Lower lobe of right lung (tissue), 2 donors: Measurements from ENCODE around the gene C9orf72. TPM values are rescaled to one million over a fixed set of nuclear protein-coding genes. Genes with fewer than 3 reads are reported as not detected.
A peak's percentile ranks its signal among the peaks of the same experiment; 100 is the strongest.

Experiments
- ATAC-seq, 2 donors: fragments of 200-7000 bp; cut with Tn5 transposase; one replicate each; pipeline ENCODE4 v1.9.1; 2020 to 2022; ENCODE audit warnings: mild to moderate bottlenecking in 2 of 2, moderate library complexity in 2 of 2
- DNase-seq: peaks from one replicate; pipeline ENCODE4 v3.0.0-alpha.2; 2020
- H3K27ac ChIP-seq: fragments of 200-600 bp; one replicate; pipeline ENCODE4 v1.8.0; 2022
- H3K27me3 ChIP-seq: fragments of 200-600 bp; one replicate; pipeline ENCODE4 v1.8.0; 2022; ENCODE audit warnings: low read depth
- H3K36me3 ChIP-seq: fragments of 200-600 bp; one replicate; pipeline ENCODE4 v1.8.0; 2022; ENCODE audit warnings: mild to moderate bottlenecking
- H3K4me1 ChIP-seq: fragments of 200-600 bp; one replicate; pipeline ENCODE4 v1.8.0; 2022
- H3K4me3 ChIP-seq: fragments of 200-600 bp; one replicate; pipeline ENCODE4 v1.8.0; 2022; ENCODE audit warnings: mild to moderate bottlenecking
- H3K9me3 ChIP-seq: fragments of 200-600 bp; one replicate; pipeline ENCODE4 v1.8.0; 2022
- intact Hi-C: fragments of 100-400 bp; cut with DNase I; formaldehyde crosslinking; loops from one replicate; pipeline ENCODE4 v1.11.0; 2022
- total RNA-seq: library from RNA; stranded (reverse); fragmentation: NEBNext Ultra II Directional; extraction: Animal tissue kit (Norgen Biotek cat#: 25700); gene quantifications from one replicate; pipeline ENCODE4 v1.2.1, GENCODE V29; 2021
- TF ChIP-seq, protein P1 (sequence below): fragments of 200-600 bp; IDR thresholded peaks from one replicate; pipeline ENCODE4 v1.8.0; 2022; ENCODE audit warnings: antibody characterized with exemption, mild to moderate bottlenecking
- donor health status: DM: no; HTN: yes; CAD: no; lungs with severe emphysema.

C9orf72 gene
- total RNA-seq, 1 donor from 2014 or later: 28.9 TPM

DNA sequence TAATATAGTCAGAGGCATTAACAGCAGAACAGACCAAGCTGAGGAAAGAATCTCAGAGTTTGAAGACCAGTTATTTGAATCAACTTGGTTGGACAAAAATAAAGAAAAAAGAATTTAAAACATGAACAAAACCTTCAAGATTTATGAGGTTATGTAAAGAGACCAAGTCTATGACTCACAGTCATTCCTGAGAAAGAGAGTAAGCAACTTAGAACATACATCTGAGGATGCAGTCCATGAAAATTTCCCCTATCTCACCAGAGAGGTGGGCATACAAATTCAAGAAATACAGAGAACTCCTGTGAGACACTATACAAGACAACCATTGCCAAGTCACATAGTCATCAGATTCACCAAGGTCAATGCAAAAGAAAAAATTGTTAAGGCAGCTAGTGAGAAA lies 17.4 kb upstream of the C9orf72 start:
- ATAC-seq (no peak), DNase-seq (no peak)
- Histone ChIP-seq H3K4me3 (no peak overlapping the region), H3K27ac (no peak overlapping the region), H3K36me3 (no peaks in the 10 kb centered on the region), H3K9me3 (no peaks in the 10 kb centered on the region), H3K27me3 (no peaks in the 10 kb centered on the region), H3K4me1 (no peaks in the 10 kb centered on the region)
- TF ChIP-seq, protein P1, sequence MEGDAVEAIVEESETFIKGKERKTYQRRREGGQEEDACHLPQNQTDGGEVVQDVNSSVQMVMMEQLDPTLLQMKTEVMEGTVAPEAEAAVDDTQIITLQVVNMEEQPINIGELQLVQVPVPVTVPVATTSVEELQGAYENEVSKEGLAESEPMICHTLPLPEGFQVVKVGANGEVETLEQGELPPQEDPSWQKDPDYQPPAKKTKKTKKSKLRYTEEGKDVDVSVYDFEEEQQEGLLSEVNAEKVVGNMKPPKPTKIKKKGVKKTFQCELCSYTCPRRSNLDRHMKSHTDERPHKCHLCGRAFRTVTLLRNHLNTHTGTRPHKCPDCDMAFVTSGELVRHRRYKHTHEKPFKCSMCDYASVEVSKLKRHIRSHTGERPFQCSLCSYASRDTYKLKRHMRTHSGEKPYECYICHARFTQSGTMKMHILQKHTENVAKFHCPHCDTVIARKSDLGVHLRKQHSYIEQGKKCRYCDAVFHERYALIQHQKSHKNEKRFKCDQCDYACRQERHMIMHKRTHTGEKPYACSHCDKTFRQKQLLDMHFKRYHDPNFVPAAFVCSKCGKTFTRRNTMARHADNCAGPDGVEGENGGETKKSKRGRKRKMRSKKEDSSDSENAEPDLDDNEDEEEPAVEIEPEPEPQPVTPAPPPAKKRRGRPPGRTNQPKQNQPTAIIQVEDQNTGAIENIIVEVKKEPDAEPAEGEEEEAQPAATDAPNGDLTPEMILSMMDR: no peak
- intact Hi-C loops: no loop called here

DNA sequence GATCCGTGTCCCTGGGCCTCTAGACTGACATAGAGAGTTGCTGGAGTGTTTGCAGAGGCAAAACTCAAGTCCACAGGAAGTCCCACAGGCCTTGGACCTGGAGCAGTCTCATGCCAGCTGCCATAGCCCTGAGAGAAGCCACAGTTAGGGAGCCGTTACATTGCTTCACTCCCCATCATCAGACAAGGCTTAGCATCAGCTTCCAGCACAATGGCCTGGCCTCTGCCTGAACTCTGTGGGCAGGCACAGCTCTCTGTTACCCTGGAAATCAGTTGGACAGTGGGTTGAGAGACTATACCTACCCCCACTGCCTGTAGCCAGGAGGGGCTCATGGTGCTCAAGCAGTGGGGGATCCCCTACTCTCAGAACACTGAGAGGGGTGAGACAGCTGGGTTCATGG lies 16.2 kb upstream of the C9orf72 start:
- Histone ChIP-seq H3K36me3 (no peaks in the 10 kb centered on the region), H3K27ac (no peak overlapping the region), H3K4me1 (no peaks in the 10 kb centered on the region), H3K9me3 (no peaks in the 10 kb centered on the region), H3K4me3 (no peak overlapping the region), H3K27me3 (no peaks in the 10 kb centered on the region)
- intact Hi-C loops: no loop called here
- TF ChIP-seq, protein P1: no peak
- DNase-seq (no peak), ATAC-seq (peak in 1 of 2 donors; percentile 39)

DNA sequence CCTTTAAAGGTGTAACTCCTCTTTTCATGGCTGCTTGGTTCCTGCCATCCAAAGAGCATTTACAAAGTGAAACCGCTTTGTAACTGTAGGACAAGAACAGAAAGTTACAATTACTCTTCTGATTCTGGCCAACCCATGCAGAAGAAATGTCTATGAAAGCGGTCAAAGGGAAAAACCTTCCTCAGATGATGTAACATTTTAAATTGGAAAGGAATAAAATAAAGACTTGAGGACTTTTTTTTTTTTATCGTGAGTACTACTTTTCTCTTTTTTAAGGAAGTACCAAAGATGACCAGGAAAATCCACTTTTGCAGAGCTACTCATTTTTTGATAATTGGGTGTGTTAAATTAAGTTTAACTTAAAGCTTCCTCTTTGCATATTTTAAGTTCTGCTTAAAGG lies 13.0 kb upstream of the C9orf72 start:
- TF ChIP-seq, protein P1: no peak

DNA sequence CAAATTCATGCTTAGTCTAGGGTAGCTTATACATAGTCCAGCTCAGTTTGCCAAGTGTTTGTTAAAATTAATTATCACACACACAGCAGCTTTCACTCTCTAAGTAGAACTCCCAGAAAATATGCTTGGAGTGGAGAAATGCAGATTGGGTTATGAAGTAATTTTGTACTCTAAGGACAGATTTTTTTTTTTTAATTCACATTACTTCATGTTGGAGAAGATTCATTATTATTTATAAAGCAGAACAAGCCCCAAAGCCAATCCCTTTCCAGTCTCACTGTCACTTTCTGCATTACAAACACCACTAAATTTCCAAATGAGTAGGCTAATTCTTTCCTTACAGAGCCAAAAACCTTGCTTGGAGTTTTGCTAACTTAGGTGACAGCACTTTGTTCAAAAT lies 11.7 kb upstream of the C9orf72 start:
- ATAC-seq (no peak), DNase-seq (no peak)
- Histone ChIP-seq H3K9me3 (no peaks in the 10 kb centered on the region), H3K4me1 (no peaks in the 10 kb centered on the region), H3K27ac (no peak overlapping the region), H3K27me3 (no peaks in the 10 kb centered on the region), H3K4me3 (no peak overlapping the region), H3K36me3 (no peaks in the 10 kb centered on the region)
- intact Hi-C loops: no loop called here
- TF ChIP-seq, protein P1: no peak

More for the DNA sequence above, 13.0 kb upstream of the C9orf72 start:
- H3K27ac ChIP-seq: no peak overlapping the region
- H3K4me1 ChIP-seq: no peaks in the 10 kb centered on the region
- DNase-seq: no peak
- intact Hi-C loops: no loop called here
- ATAC-seq: no peak
- no peaks in the 10 kb centered on the region for H3K9me3 ChIP-seq
- no peaks in the 10 kb centered on the region for H3K36me3 ChIP-seq
- no peaks in the 10 kb centered on the region for H3K27me3 ChIP-seq
- peak overlapping the region; percentile 4 for H3K4me3 ChIP-seq

DNA sequence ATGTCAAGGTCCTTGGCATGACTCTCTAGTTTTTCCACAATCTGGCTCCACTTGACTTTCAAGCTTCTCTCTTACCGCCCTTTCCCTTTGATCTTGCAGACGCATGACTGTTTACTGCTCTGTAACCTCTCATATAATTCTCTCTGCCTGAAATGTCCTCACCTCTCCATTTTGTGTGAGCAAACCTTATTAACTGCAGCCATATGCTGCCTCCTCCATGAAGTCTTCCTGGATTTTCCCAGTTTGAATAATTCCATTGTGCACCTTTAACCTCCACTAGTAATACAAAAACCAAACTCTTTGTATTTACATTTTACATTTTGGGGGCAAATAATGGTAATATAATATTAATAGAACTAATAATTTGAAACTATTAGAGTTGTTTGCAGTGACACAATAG lies 9.5 kb upstream of the C9orf72 start:
- ATAC-seq: no peak
- Histone ChIP-seq H3K4me3 (no peak overlapping the region), H3K9me3 (peaks cover 6% of the 10 kb centered on the region), H3K36me3 (no peaks in the 10 kb centered on the region), H3K4me1 (no peaks in the 10 kb centered on the region), H3K27ac (no peak overlapping the region), H3K27me3 (no peaks in the 10 kb centered on the region)
- no peak for DNase-seq
- intact Hi-C loops: no loop called here
- TF ChIP-seq, protein P1: no peak

DNA sequence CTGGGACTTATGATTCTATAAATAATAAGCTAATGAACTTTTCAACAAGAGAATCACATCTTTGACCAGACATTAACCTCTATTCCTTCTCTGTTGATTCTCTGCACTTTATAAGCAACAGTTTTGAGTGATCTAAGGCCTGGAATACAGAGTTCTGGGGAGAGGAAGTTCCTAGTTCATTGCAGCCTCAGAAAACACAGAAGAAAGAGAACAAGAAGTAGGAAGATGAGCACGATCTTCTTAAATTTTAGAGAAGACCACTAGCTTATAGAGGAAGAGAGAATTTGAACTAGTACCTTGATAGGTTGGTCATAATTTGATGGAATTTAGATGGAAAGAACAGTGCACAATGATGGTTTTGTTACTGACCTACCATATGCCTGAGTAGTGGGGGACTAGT lies 8.5 kb upstream of the C9orf72 start:
- Histone ChIP-seq H3K4me3 (no peak overlapping the region), H3K4me1 (no peaks in the 10 kb centered on the region), H3K27me3 (no peaks in the 10 kb centered on the region), H3K36me3 (no peaks in the 10 kb centered on the region), H3K27ac (no peak overlapping the region), H3K9me3 (peaks cover 6% of the 10 kb centered on the region)
- DNase-seq: no peak
- ATAC-seq: no peak
- intact Hi-C loops: no loop called here
- TF ChIP-seq, protein P1: no peak
